Measurements from ENCODE around the gene EML4.
"Not testable (repeated sequence)": the region's sequence is repeated elsewhere in the genome, so short reads cannot be mapped to it uniquely, and the experiment has no call there.

EML4 gene

GRCh38 chr2:42337846-42338566, 168.9 kb downstream of the EML4 start:
- no peak for DNase-seq

- DNase-seq = no peak
These were observed 169.5 kb downstream of the EML4 start for GRCh38 chr2:42338567-42339190.

- DNase-seq = peak; percentile 73
These were observed 170.2 kb downstream of the EML4 start for GRCh38 chr2:42339191-42339912.

GRCh38 chr2:42340045-42340937, 171.1 kb downstream of the EML4 start:
- DNase-seq = no peak

- no peak for DNase-seq
These were observed 171.9 kb downstream of the EML4 start for GRCh38 chr2:42340938-42341636.

- DNase-seq = peak; percentile 97
These were observed 173.1 kb downstream of the EML4 start for GRCh38 chr2:42342061-42342794.

- DNase-seq = no peak
These were observed 173.7 kb downstream of the EML4 start for GRCh38 chr2:42342795-42343241.

GRCh38 chr2:42345986-42346385, 176.8 kb downstream of the EML4 start:
- no peak for DNase-seq

GRCh38 chr2:42346856-42347255, 177.7 kb downstream of the EML4 start:
- DNase-seq = not testable (repeated sequence)

- not testable (repeated sequence) for DNase-seq
These were observed 178.4 kb downstream of the EML4 start for GRCh38 chr2:42347518-42347917.

GRCh38 chr2:42348113-42348805, 179.1 kb downstream of the EML4 start:
- no peak for DNase-seq

GRCh38 chr2:42350434-42351063, 181.4 kb downstream of the EML4 start:
- DNase-seq = no peak

GRCh38 chr2:42351864-42352263, 182.7 kb downstream of the EML4 start:
- DNase-seq = no peak

GRCh38 chr2:42353792-42354429, 184.8 kb downstream of the EML4 start:
- no peak for DNase-seq

- no peak for DNase-seq
These were observed 190.3 kb downstream of the EML4 start for GRCh38 chr2:42359304-42359964.

- peak; percentile 49 for DNase-seq
These were observed 190.9 kb downstream of the EML4 start for GRCh38 chr2:42359965-42360483.

GRCh38 chr2:42360493-42360889, 191.3 kb downstream of the EML4 start:
- DNase-seq = no peak

- peak; percentile 98 for DNase-seq
These were observed 192.0 kb downstream of the EML4 start, which contains the start of gene COX7A2L for GRCh38 chr2:42360890-42361727. Gene COX7A2L (minus strand): TSS chr2:42361217. CDS start chr2:42361161, 56 bp downstream.
